ENCODE data around the gene ETV6.
A peak's percentile ranks its signal among the peaks of the same experiment; 100 is the strongest.

Gene ETV6

DNA sequence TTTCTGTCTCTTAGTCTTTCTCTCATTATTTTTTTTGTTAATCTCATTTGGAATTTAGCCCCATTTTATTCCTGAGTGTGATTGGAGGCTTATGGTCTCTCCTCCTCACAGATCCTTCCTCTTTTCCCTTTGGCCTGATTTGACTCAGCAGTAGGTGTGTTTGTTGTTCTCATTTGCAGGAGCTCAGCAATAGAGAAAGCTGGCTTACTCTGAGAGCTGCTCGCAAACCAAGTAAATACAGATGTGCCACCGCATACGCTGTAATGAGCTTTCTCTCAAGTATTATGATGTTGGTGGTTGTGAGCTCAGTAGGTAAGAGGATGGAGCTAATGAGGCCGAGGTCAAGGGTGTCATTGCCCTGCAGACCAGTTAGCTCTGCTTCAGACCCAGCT is 206.5 kb downstream of the ETV6 start:
- no peak for DNase-seq (ENCODE audit: low read depth in 2 of 2)

DNA sequence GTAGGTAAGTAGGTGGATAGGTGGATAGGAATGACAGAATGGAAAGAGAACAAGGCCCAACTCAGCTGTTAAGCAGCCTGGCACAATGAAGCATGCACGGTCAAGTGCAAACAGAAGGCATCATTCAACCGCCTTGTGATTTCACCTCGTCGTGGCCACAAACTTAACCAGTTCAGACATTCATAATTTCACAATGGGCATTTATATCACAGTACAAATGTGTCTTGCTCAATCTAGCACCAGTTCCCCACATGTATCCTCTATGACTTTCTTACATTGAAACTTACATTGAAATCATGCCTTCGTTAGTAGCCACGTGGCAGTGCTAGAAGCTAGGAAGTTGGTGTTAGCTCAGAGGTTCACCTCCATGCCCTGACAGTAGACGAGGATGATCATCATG is 207.5 kb downstream of the ETV6 start:
- DNase-seq (ENCODE audit: low read depth in 2 of 2) = no peak

DNA sequence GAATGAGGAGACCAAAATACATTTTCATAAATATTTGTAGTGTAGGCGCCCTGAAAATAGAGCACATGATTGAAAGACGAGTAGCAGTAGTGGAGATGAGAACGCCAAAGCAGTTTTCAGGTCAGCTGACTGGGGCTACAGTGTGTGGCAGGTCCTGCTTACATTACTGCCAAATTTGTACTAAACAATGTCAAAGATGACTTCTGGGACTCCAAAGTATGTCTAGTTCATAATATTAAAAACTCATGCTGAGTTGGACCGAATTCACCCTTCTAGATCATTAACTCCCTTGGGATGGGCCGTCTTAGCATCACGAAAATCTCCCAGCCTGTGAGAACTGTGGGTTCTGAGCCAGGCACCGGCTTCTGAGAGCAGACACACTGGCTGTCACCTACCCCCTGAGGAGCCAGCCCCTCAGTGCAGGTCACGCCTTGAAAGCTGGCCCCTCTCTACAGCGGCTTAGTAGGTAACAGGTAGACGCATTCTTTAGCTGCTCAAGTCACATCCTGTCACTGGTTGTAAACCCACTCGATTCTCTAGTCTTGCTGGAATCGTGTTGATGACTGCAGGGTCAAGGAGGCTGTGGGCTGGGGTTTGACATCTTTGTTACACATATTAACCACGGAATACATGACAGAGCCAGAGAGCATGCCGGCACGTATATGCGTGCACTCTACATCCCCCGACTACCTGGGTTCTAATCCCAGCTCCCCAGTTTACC is 210.4 kb downstream of the ETV6 start:
- DNase-seq (ENCODE audit: low read depth in 2 of 2) = no peak

DNA sequence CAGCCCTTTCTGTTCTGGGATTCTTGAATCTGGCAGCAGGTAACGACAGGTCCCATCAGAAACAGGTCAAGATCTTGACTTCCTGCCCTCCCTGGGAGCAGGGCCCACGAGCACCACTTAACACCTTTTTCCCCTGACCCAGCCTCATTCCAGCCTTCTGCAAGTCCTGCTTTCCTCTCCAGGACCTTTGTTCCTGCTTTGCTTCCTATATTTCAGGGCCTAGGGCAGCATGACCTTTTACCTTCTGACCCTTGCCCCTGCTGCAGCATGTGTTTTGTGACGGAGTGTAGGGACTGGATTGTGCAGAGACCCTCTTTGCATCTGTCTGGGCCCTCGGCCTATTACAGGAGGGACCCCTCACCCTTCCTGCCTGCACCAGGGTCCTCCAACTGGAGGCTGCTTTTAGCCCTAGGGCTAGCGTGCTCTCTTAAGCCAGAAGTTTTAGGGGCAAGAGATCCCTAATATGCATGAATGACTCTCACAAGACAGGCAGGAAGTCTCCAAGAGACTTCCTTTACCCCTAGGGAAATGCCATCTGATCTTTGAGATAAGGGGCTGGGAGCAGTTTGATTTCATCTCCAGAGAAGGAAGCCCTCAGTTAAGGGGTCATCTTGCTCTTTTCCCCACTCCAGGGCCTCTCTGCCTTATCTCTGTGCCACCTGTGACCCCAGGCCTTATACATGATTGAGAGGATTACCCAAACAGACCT is 211.8 kb downstream of the ETV6 start:
- no peak for DNase-seq (ENCODE audit: low read depth in 2 of 2)

DNA sequence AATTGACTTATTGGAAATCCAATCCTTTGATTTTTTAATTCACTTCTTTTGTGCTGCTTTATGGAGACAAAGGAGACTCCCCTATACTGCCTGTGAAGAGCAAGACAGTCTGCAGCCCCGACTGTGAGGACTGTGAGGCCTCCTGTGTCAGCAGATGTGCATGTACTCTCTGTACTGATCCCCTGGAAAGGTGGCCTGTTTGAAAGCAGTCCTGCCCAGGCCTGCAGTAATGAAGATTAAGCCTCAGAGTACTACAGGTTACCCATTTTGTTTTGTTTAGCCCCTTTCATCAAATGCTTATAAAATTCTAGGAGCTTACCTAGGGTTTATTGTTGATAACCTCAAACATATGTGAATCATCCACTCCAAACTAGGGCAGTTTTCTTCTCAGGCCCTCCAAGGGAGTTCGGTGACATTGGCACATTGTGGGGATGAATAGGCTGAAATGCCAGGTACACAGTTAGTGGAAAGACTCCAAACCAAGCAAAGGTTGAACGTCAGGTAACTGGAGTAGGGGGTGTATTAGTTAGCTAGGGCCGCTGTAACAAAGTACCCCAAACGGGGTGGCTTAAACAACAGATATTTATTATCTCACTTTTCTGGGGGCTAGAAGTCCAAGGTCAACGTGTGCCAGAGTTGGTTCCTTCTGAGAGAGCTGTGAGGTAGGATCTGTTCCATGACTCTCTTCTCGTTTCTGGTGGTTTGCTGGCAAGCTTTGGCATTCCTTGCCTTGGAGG is 212.6 kb downstream of the ETV6 start:
- DNase-seq (ENCODE audit: low read depth in 2 of 2) = no peak

DNA sequence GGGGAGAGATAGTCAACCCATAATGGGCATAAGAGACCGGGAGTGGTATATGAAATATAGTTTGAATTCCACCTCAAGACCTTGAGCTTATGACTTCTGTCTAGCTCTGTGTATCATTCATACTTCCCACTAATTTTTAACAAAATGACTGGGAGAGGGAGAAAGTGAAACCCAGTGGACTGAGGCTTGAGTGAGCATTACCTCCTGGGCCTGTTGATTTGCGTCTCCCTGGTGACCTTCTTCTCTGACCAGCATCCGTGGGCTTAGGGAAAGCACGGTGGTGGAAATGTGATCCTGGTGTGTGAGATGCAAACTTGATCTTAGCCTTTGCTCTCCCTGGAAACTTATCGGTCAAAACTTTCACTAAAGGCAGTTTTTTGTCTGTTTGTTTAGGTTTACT is 213.3 kb downstream of the ETV6 start:
- no peak for DNase-seq (ENCODE audit: low read depth in 2 of 2)

DNA sequence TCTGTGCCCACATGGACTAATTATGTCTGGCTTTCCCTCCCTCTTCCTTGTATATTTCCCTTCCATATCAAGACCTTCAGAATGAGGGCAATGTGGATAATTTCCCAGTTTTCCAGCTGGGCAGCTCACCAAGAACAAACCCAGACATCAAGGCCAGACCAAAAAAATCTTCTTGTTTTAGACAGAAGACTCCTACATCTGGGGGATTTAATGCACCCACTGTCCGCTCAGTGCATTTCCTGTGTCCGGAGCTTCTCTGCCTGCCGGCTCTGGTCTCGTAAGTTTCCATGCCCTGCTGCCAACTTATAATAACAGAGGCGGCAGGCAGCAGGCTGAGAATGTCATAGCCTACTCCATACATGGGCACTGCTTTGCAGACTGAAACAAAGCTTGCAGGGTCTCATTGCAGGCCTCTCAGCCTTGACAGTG is 214.0 kb downstream of the ETV6 start:
- DNase-seq (ENCODE audit: low read depth in 2 of 2) = no peak

DNA sequence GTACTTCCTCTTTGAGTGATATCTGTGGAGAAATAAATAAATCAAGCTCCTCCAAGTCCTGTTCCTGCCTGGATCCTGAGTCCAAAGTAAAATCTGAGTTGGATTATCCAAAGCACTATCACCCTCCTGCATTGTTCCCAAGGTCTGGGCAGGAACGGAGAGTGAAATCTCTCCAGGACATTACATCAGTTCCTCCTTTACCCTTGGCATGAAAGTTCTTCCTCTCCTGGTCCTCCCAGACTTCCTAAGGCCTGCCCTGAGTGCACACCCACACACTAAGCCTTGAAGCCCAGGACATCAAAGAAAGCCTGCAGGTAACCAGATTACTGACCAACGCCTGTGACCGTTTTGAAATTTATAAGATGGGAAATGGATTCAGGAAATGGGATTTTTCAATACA is 214.5 kb downstream of the ETV6 start:
- DNase-seq (ENCODE audit: low read depth in 2 of 2) = no peak

DNA sequence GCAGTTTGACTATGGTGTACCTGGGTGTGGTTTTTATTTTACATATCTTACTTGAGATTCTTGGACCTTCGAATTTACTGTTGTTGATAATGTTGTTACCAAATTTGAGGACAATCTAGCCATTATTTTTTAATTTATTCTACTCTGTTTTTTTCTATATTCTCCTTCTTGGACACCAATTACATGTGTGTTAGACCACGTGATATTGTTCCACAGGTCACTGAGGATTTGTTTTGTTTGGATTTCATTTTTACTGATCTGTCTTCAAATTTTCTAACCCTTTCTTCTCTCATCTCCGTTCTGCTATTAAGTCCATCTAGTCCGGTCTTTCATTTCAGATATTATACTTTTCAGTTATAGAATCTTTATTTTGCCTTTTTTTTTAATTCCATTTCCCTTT is 216.3 kb downstream of the ETV6 start:
- DNase-seq (ENCODE audit: low read depth in 2 of 2) = no peak

DNA sequence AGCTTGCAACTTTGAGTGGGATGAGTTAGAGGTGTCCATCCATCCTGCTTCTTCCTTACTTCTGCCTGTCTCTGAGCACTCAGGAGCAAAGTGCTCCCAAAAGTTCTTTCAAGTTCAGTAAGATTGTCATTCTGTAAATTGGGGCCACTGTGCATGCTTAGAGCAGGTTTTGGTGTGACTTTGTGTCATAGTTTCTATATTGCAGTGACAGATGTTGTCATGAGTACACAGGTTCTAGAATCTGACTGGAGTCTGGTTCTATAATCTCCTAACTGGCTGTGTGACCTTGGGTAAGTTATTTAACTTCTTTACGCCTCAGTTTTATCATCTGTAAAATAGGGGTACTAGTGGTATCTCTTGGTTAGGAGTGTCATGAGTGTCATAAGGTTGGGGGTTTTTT is 218.6 kb downstream of the ETV6 start:
- no peak for DNase-seq (ENCODE audit: low read depth in 2 of 2)

DNA sequence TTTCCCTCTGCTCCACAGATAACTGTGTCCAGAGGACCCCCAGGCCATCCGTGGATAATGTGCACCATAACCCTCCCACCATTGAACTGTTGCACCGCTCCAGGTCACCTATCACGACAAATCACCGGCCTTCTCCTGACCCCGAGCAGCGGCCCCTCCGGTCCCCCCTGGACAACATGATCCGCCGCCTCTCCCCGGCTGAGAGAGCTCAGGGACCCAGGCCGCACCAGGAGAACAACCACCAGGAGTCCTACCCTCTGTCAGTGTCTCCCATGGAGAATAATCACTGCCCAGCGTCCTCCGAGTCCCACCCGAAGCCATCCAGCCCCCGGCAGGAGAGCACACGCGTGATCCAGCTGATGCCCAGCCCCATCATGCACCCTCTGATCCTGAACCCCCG is 219.9 kb downstream of the ETV6 start:
- DNase-seq (ENCODE audit: low read depth in 2 of 2) = no peak

DNA sequence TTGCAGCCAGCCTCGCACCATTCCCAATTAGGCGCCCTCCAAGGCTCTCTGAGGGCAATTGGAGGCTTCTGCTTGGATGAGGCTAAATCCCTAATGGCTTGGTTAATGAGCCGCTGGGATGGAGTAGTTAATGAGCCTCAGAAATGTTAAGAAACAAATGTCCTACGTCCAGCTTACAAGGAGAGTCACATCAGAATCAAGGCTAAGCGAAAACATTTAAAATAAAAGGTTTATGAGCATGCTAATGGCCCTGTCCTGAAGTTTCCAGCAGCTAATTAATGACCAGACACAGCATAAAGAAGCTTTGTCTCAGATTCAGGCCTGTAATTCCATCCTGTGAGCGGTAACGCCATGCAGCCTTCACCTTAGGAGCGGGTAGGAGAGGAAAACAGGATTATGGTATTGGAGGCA is 220.6 kb downstream of the ETV6 start:
- no peak for DNase-seq (ENCODE audit: low read depth in 2 of 2)

DNA sequence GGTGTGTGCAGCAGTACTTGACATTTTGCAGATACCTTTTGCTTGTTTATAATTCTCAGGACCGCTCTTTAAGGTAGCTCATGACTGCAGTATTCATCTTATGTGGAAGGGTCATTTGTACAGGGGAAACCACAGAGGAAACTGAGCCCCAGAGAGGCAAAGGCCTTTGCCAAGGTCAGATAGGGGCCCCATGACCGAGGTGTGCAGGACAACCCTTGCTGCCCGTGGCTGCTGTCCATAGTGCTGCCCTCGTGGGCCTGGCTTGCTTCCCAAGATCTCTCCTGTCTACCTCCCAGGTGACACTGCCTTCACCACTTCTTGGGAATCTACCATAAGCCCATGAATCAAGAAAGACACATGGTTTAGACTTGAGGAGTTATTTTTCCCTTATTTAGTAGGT is 222.6 kb downstream of the ETV6 start:
- no peak for DNase-seq (ENCODE audit: low read depth in 2 of 2)

DNA sequence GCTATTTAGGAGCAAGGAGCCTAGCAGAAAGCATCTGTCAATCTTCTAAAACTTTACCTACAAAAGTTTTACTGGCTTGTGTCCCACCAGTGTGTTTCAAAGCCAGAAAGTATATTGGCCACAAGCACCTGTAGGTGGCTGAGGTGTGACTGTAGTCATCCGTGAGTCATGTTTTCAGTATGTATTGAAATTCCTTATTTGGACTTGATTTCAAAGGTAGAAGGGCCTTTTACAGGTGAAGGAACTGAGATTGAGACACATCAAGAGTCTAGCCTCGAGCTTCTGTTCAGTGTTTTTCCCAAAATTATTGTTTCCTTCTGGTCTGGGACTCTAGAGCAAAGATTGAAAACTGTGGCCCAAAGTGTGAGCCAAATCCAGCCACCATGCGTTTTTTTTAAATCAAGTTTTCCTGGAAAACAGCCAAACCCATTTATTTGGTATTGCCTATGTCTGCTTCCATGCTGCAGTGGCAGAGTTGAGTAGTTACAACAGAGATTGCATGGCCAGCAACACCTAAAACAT is 226.0 kb downstream of the ETV6 start:
- DNase-seq (ENCODE audit: low read depth in 2 of 2) = no peak

DNA sequence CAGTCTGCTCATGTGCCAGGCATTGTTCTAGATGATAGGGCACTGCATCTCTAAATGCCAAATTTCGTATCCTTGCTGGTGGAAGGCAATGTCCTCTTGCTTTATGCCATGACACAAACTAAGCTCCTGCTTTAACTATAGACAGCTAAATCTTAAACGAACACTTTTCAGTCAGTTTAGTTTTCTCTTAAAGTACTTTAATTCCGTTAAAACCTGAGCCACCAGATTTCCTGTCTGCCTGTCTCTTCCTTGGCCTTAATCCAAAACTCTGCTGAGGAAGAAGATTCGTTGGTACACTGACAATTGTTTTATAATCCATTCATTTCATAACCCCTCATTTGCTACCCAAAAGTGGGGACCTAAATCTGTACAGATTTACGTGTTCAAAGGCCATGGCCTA is 226.8 kb downstream of the ETV6 start:
- no peak for DNase-seq (ENCODE audit: low read depth in 2 of 2)

DNA sequence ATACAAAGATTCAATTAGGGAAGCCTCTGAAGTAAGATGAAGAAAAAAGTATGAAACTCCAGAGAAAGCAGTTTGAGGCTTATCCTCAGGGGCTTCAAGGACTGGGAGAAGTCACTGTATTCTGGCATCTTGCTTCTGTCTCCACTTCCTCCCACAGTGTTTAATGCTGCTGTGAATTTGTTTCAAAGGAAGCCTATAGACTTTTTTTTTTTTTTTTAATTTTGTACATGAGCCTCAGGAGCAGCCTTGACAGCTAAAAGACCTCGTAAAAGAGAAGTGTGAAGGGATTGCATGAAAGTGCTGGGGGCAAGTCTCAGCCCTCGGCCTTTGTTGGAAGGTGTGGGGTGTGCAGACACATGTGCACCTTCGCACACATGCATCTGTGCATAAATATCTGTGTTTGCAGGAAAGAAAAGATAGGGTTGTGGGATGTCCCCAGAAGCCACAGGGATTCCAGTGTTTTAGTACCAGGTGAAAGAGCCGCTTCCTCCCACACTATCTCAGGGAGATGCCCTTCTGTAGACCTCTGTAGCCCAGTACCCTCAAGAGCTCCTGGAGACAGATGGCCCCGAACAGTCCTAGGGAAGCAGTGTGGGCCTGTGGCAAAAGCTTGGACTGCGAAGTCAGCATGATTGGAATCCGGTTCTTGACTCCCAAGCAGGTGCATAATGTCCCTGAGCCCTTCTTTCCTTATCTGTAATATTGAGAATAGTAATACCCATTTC is 227.8 kb downstream of the ETV6 start:
- no peak for DNase-seq (ENCODE audit: low read depth in 2 of 2)

DNA sequence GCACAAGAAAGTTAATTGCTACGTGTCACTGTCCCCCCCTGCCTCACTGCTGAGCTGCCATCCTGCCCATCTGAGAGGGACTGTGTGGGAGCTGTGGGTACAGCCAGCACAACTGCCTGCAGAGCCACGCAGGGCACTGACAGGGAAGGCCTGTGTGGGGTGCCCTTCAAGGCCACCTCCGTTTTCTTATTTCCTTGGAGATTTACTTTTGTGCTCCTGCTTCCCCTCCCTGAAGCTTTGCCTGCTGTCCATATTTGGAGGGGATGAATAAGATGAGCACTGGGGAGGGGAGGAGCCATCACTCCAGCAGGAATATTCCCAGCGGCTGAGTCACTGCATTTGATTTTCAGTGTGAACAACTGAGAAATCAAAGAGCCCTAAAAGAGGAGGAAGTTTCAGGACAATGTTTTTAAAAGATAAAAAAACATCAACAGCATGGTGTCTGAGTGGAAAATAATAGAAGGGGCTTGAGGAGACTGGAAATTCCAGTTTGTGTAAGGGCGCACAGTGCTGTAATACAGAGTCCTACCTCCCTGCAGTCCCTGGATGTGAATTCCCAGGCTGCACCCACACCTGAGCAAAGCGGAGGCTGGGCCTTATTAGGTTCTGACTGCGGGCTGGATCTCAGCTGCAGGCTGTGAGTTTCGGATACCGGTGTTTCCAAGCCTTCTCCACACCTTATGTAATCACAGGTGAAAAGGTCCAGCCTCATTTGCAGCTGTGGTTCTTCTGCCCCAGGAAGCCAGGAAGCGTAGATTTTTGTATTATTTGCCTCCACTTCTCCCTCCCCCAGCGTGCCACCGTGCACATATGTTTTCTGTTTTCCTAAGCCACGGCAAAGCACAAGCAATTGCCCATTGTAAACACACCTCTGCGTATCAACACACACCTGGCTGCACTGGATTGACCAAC is 228.7 kb downstream of the ETV6 start:
- DNase-seq (ENCODE audit: low read depth in 2 of 2) = peak; percentile 56

DNA sequence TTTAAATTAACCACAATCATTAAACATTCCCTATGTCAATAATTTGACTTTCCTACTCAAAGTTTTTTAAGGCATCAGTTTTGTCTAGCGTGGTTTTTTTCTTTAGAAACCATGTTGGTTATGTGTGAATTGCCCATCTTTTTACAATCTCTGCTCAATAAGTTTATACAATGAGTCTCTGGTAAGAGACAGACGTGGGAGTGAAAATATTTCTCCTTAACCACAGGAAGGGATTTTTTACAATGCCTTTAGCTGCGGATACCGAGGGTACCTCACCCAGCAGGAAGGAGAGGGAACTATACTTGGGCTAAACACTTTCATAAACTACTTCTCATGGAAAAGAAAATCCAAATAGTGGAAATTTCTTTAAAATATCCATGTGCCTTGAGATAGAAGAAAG is 229.8 kb downstream of the ETV6 start:
- peak; percentile 23 to 28 for DNase-seq (ENCODE audit: low read depth in 2 of 2)

DNA sequence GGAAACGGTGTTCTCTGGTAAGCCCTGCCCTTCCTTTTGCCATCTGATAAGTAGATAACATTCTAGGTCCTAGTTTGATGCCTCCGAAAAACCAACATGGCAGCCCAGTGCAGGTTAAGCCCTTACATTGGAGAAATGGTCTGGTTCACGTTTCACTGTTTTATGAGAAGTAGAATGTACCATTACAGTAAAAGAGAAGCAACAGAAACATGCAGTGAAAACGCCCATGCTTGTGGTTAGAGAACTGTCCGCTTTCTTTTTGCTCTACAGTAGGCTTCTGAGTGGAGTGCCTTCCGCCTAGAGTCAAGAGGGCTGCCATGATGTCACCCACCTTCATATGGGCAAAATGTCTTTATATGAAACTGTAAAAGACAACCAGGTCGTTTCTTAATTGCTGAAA is 230.9 kb downstream of the ETV6 start:
- no peak for DNase-seq (ENCODE audit: low read depth in 2 of 2)

DNA sequence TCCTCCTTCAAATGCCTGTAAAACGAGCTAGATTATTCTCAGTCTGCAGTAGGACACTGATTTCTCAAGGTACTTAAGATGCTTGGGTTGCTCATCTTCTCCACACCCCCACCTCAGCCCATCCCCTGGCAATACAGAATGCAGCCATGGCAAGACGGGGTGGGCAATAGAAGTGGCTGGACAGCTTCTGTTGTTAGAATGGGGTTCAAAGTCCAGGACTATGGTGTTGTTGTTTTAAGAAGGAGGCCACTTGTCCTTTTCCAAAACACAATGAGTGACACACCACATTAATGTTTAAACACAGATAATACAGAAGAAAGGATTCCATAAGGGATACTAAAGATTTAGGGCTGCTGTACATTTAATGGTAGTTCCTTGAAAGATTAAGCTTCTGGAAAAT is 232.4 kb downstream of the ETV6 start:
- DNase-seq (ENCODE audit: low read depth in 2 of 2) = no peak

All from fibroblast of skin of left quadriceps (primary cell).